ENCODE data around the gene RAB6B. TPM values are rescaled to one million over a fixed set of nuclear protein-coding genes. Genes with fewer than 3 reads are reported as not detected.

RAB6B gene
- total and polyA plus RNA-seq, 2 experiments from 2014 or later = 1.2 to 3.9 TPM

GRCh38 chr3:133782454-133782853, 113.2 kb downstream of the RAB6B start:
- H3K4me3 Mint-ChIP-seq = no peak overlapping the region
- no peak overlapping the region for H3K4me3 ChIP-seq
- H3K79me2 ChIP-seq (replicated peaks; ENCODE audit: insufficient read depth) = no peaks in the 10 kb centered on the region
- no peak overlapping the region for H3K27ac Mint-ChIP-seq
- no peaks in the 10 kb centered on the region for H4K20me1 ChIP-seq (replicated peaks; ENCODE audit: insufficient read depth)
- no peaks in the 10 kb centered on the region; the same call in 2 of the 3 replicates for H3K36me3 Mint-ChIP-seq (ENCODE audit: low read depth)
- H3F3A ChIP-seq (replicated peaks; ENCODE audit: low read depth) = no peaks in the 10 kb centered on the region
- H3K27me3 Mint-ChIP-seq (ENCODE audit: insufficient read depth, low read depth, poor library complexity) = no peaks in the 10 kb centered on the region
- peaks cover 14% of the 10 kb centered on the region for H3K9me3 Mint-ChIP-seq
- H3K27ac ChIP-seq (ENCODE audit: low read depth) = no peak overlapping the region
- H2AFZ ChIP-seq = no peak overlapping the region
- H3K9me2 ChIP-seq (ENCODE audit: insufficient read depth) = peaks cover 8% of the 10 kb centered on the region
- no peak overlapping the region for H3K4me2 ChIP-seq
- no peak for DNase-seq (ENCODE audit: low spot score)
- H3K27me3 ChIP-seq (ENCODE audit: insufficient read depth) = no peaks in the 10 kb centered on the region
- peaks cover 8% of the 10 kb centered on the region for H3K4me1 Mint-ChIP-seq
- H3K36me3 ChIP-seq (ENCODE audit: insufficient read depth) = no peaks in the 10 kb centered on the region
- peaks cover 6% of the 10 kb centered on the region; the same call in 1 of the 2 replicates for H3K4me1 ChIP-seq (ENCODE audit: insufficient read depth)
- ATAC-seq = no peak
- no peak for TF ChIP-seq ETS1 (IDR thresholded peaks at IDR 0.05)
- no peak for TF ChIP-seq CTCF (conservative IDR thresholded peaks at IDR 0.05; ENCODE audit: low read depth in 2 of 2)
- no peak for TF ChIP-seq ZNF114 (CRISPR knock-in tag; IDR thresholded peaks at IDR 0.05)
- TF ChIP-seq EZH2phosphoT487 (IDR thresholded peaks at IDR 0.05; ENCODE audit: unreplicated experiment) = no peak
- no peak for TF ChIP-seq STAT1 (IDR thresholded peaks at IDR 0.05; ENCODE audit: unreplicated experiment)
- TF ChIP-seq EZH2 (IDR thresholded peaks at IDR 0.05; ENCODE audit: low read depth, unreplicated experiment) = no peak
- no peak for TF ChIP-seq REST (IDR thresholded peaks at IDR 0.05; ENCODE audit: unreplicated experiment)
- TF ChIP-seq CREB1 (CRISPR knock-in tag; IDR thresholded peaks at IDR 0.05; ENCODE audit: low read depth) = no peak
- no peak for TF ChIP-seq ZNF331 (CRISPR knock-in tag; IDR thresholded peaks at IDR 0.05; ENCODE audit: low read depth)
- TF ChIP-seq ZNF462 (CRISPR knock-in tag; IDR thresholded peaks at IDR 0.05) = no peak
- TF ChIP-seq NANOG (IDR thresholded peaks at IDR 0.05; ENCODE audit: borderline replicate concordance) = no peak
- no peak for TF ChIP-seq POLR2AphosphoS5 (IDR thresholded peaks at IDR 0.05; ENCODE audit: low read depth)
- TF ChIP-seq JUNB (IDR thresholded peaks at IDR 0.05; ENCODE audit: unreplicated experiment) = no peak
